ENCODE data around the gene SPDYE3. TPM values are rescaled to one million over a fixed set of nuclear protein-coding genes. Genes with fewer than 3 reads are reported as not detected.
"Not testable (repeated sequence)": the region's sequence is repeated elsewhere in the genome, so short reads cannot be mapped to it uniquely, and the experiment has no call there.

Gene SPDYE3
- total RNA-seq, 1 experiment from 2014 or later, result not detected

DNA sequence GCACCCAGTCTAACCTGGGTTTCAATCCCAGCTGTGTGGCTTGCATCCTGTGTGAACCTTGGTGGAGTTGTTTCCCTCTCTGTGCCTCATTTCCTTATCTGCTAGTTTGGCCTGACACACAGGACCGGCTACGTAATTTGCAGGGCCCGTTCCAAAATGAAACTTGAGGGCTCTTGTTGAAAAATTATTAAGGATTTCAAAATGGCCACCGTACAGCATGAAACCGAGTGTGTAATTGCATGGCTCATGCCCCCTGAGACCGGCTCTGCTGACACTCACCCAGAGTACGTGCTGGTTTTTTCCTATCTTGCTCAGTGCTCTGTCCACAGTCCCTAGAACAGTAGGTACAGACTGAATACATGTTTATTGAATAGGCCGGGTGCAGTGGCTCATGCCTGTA is 24.4 kb upstream of the SPDYE3 start:
- in situ Hi-C loops (cut with HindIII; ENCODE audit: low sequenced_read_pairs); DNase-seq (ENCODE audit: low spot score): not testable (repeated sequence)

DNA sequence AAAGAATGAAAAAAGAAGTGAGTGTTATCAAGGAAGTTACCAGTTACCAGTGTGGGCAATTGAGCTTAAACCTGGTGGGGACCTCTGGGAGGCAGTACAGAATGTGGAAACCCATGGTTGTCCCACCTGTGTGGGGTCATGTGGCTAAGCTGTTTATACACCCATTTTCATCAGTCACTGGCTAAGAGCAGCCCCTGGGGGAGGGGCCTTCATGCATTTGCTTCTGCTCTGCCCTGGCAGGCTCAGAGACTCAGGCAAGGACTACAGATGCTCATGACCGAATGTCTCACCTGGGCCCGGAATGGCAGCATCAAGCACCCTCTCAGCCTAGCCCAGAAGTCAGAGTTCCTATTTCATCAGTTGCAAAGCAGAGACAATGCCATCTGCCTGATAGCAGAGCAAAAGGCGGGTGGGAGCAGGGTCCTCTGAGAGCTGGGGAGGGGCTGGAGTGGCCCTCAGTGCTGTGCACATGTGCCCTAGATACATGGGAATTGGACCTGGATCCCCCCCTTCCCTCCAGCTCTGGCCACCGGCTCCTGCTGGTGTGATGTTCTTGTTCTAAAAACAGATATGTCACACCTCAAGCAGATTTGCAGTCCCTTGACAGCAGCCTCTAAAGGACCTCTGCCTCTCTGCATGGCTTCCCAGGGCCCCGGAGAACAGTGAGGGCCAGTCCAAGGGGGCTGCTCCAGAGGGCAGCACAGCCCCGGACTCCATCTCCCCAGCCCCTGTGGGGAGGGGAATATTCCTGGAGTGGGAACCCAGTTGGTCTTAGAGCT is 20.1 kb upstream of the SPDYE3 start:
- DNase-seq (ENCODE audit: low spot score); in situ Hi-C loops (cut with HindIII; ENCODE audit: low sequenced_read_pairs): not testable (repeated sequence)

DNA sequence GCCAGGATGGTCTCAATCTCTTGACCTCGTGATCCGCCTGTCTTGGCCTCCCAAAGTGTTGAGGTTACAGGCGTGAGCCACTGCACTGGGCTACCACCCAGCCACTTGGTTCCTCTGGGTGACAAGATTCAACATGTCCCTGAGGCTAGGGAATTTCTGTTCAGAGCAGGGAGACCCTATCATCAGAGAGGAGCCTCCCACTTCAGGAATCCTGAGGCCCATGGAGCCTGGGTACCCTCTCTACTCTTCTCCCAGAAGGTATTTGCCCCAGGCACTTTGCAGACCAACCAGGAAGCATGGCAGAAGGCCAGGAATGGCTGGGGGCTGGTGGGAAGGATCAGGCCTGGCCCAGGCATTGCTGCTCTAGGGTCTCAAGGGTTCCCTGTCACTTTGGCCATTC is 19.2 kb upstream of the SPDYE3 start:
- DNase-seq (ENCODE audit: low spot score); in situ Hi-C loops (cut with HindIII; ENCODE audit: low sequenced_read_pairs): not testable (repeated sequence)

- DNase-seq (ENCODE audit: low spot score); in situ Hi-C loops (cut with HindIII; ENCODE audit: low sequenced_read_pairs): not testable (repeated sequence)
These were observed 15.3 kb upstream of the SPDYE3 start for GRCh38 chr7:100292162-100292561.

GRCh38 chr7:100295269-100295668 is 12.2 kb upstream of the SPDYE3 start:
- DNase-seq (ENCODE audit: low spot score); in situ Hi-C loops (cut with HindIII; ENCODE audit: low sequenced_read_pairs): not testable (repeated sequence)

- in situ Hi-C loops (cut with HindIII; ENCODE audit: low sequenced_read_pairs), result not testable (repeated sequence)
These were observed 9.5 kb upstream of the SPDYE3 start for GRCh38 chr7:100297852-100298631.

GRCh38 chr7:100298632-100298895 is 8.9 kb upstream of the SPDYE3 start:
- DNase-seq (ENCODE audit: low spot score); in situ Hi-C loops (cut with HindIII; ENCODE audit: low sequenced_read_pairs): not testable (repeated sequence)

More at GRCh38 chr7:100297852-100298631, 9.5 kb upstream of the SPDYE3 start:
- DNase-seq (ENCODE audit: low spot score), result not testable (repeated sequence)

GRCh38 chr7:100304526-100304925 is 3.0 kb upstream of the SPDYE3 start:
- DNase-seq (ENCODE audit: low spot score); in situ Hi-C loops (cut with HindIII; ENCODE audit: low sequenced_read_pairs): not testable (repeated sequence)

GRCh38 chr7:100318329-100318728 is 10.8 kb downstream of the SPDYE3 start:
- in situ Hi-C loops (cut with HindIII; ENCODE audit: low sequenced_read_pairs), result not testable (repeated sequence)

DNA sequence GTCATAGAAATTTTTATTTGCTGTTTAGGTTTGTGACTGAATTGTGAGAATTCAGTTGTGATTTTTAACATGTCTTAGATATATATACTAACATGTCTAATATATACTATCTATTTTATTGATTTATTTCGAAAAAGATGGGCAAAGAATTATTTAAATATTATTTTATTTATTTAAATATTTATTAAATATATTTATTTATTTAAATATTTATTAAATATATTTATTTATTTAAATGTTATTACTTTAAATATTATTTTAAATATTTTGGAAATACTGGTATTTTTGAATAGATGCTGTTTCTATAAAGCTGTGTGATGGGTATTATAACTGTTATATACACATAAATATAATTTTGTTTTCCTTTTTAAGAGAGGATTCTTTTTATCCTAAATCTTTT is 14.1 kb downstream of the SPDYE3 start:
- DNase-seq (ENCODE audit: low spot score); in situ Hi-C loops (cut with HindIII; ENCODE audit: low sequenced_read_pairs): not testable (repeated sequence)

More at GRCh38 chr7:100318329-100318728, 10.8 kb downstream of the SPDYE3 start:
- DNase-seq (ENCODE audit: low spot score), result not testable (repeated sequence)

- DNase-seq (ENCODE audit: low spot score); in situ Hi-C loops (cut with HindIII; ENCODE audit: low sequenced_read_pairs): not testable (repeated sequence)
These were observed 16.7 kb downstream of the SPDYE3 start for GRCh38 chr7:100324194-100324593.

DNA sequence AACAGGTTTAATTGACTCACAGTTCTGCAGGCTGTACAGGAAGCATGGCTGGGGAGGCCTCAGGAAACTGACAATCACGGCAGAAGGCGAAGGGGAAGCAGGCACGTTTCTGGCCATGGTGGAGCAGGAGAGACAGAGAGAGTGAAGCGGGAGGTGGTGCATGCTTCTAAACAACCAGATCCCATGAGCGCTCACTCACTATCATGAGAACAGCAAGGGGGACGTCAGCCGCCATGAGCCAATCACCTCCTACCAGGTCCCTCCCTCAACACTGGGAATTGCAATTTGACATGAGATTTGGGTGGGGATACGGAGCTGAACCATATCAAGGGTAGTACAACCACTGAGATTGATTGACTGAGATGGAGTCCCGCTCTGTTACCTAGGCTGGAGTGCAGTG is 18.2 kb downstream of the SPDYE3 start:
- in situ Hi-C loops (cut with HindIII; ENCODE audit: low sequenced_read_pairs); DNase-seq (ENCODE audit: low spot score): not testable (repeated sequence)

- in situ Hi-C loops (cut with HindIII; ENCODE audit: low sequenced_read_pairs); DNase-seq (ENCODE audit: low spot score): not testable (repeated sequence)
These were observed 19.4 kb downstream of the SPDYE3 start for GRCh38 chr7:100326914-100327313.

- in situ Hi-C loops (cut with HindIII; ENCODE audit: low sequenced_read_pairs), result not testable (repeated sequence)
- DNase-seq (ENCODE audit: low spot score), result peak; percentile 94
These were observed 28.3 kb downstream of the SPDYE3 start for GRCh38 chr7:100335566-100336466.

DNA sequence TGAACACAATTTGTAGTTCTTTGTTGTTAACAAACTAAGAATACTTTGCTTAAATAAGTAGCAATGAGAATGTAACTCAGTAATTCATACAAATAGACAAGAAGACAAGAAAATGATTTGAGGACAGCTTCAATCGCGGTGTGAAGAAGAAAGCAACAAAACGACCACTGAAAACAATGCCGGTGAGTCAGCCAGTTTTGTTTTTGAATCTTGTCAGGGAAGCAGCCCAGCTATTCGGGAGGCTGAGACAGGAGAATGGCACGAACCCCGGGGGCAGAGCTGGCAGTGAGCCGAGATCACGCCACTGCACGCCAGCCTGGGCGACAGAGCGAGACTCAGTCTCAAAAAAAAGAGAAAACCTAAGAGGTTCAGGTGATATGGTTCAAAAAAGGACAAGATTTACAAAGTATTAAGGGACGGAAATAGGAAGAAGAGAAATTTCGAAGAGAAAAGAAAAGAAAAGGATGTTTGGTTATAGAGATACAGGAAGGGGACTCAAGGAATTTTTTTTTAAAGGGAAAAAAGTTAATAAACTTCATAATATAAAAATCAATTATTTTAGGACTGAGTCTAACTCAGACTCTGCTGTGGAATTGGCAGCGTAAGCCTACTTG is 30.7 kb downstream of the SPDYE3 start:
- in situ Hi-C loops (cut with HindIII; ENCODE audit: low sequenced_read_pairs); DNase-seq (ENCODE audit: low spot score): not testable (repeated sequence)

GRCh38 chr7:100341286-100341685 is 33.8 kb downstream of the SPDYE3 start:
- in situ Hi-C loops (cut with HindIII; ENCODE audit: low sequenced_read_pairs); DNase-seq (ENCODE audit: low spot score): not testable (repeated sequence)

GRCh38 chr7:100342765-100343164 is 35.3 kb downstream of the SPDYE3 start:
- peak; percentile 93 for DNase-seq (ENCODE audit: low spot score)
- in situ Hi-C loops (cut with HindIII; ENCODE audit: low sequenced_read_pairs), result no loop called here

DNA sequence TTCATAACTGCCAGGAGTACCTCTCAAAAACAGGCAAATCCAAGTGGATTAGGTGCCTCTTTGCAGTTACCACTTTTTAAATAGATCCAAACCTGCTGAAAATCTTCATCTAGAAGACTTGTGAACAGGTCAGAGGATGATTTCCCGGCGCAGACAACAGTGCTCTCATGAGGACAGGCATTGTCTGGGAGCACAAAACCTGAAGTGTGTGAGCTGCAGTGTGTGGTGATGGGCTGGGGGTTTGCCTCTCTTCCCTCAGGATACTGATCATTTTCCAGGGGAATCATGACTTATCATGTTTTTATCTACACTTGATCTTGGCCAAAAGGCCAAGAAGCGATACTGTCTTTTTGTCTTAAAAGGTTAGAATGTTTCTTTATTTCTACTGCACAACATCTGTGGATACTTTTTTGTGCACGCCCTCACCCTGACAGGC is 36.6 kb downstream of the SPDYE3 start:
- DNase-seq (ENCODE audit: low spot score); in situ Hi-C loops (cut with HindIII; ENCODE audit: low sequenced_read_pairs): not testable (repeated sequence)

Data from G401 (cell line).